ENCODE data around the gene ITPRIP.

The ITPRIP gene

DNA sequence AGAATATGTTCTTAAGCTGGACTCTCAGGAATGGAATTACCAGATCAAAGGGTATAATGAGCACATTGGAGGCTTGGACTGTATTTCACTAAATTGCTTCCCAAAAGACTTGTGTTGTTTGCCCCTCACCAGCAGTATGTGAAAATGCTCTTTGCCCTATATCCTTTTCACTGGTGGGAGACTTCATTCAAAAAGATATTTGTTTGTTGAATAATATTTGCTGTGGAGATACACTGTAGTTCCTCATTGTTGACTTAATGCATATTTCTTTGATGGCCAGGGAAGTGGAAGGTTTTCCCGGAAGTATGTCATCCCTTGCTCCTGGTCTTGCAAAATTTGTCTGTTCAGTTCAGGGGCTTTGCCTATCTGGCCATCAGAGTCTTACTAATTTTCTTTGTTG, 49.9 kb downstream of the ITPRIP start:
- TF ChIP-seq TAF1 (IDR thresholded peaks at IDR 0.05; ENCODE audit: borderline replicate concordance, low read depth, low read length): no peak
- TF ChIP-seq POLR2A (IDR thresholded peaks at IDR 0.05; ENCODE audit: low read depth, low read length): no peak
- TF ChIP-seq POLR2AphosphoS5 (IDR thresholded peaks at IDR 0.05; ENCODE audit: low read depth, low read length): no peak
- FAIRE-seq: no peak
- no peak for DNase-seq (ENCODE audit: insufficient read length)

DNA sequence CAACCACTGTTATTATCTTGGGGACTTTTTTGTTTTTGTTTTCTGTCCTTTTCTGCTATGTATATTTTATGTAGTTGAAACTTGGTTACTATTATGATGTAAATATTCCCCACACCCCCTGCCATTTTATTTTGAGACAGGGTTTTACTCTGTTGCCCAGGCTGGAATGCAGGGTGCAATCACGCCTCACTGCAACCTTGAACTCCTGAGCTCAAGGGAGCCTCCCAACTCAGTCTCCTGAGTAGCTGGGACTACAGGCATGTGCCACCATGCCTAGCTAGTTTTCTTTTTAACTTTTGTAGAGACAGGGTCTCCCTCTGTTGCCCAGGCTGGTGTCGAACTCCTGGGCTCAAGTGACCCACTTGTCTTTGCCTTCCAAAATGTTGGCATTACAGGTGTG, 51.3 kb downstream of the ITPRIP start:
- TF ChIP-seq POLR2AphosphoS5 (IDR thresholded peaks at IDR 0.05; ENCODE audit: low read depth, low read length): no peak
- TF ChIP-seq TAF1 (IDR thresholded peaks at IDR 0.05; ENCODE audit: borderline replicate concordance, low read depth, low read length): no peak
- TF ChIP-seq POLR2A (IDR thresholded peaks at IDR 0.05; ENCODE audit: low read depth, low read length): no peak
- FAIRE-seq: no peak
- DNase-seq (ENCODE audit: insufficient read length): no peak

DNA sequence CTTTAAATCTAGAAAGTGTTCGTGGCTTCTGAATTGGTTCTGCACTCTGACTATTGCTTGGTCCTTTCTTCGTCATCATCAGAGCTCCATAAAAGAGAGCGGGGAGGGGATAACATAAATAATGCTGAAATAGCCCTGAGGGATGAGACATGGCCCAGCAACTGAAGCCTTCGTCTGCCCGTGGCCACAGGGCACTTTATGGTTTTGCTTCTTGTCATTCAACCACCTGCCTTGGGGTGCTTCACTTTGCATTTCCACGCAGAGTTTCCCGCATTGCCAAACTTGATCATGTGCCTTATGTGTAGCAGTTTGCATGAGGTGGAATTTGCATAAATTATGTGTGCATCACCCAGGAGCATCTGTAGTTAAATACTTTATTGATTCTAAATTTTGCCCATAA, 53.4 kb downstream of the ITPRIP start:
- DNase-seq (ENCODE audit: insufficient read length) (no peak), FAIRE-seq (no peak)
- no peak for TF ChIP-seq POLR2A (IDR thresholded peaks at IDR 0.05; ENCODE audit: low read depth, low read length)
- no peak for TF ChIP-seq TAF1 (IDR thresholded peaks at IDR 0.05; ENCODE audit: borderline replicate concordance, low read depth, low read length)
- no peak for TF ChIP-seq POLR2AphosphoS5 (IDR thresholded peaks at IDR 0.05; ENCODE audit: low read depth, low read length)

GRCh38 chr10:104281694-104282093, 56.6 kb downstream of the ITPRIP start:
- TF ChIP-seq TAF1 (IDR thresholded peaks at IDR 0.05; ENCODE audit: borderline replicate concordance, low read depth, low read length) (no peak), POLR2AphosphoS5 (IDR thresholded peaks at IDR 0.05; ENCODE audit: low read depth, low read length) (no peak), POLR2A (IDR thresholded peaks at IDR 0.05; ENCODE audit: low read depth, low read length) (no peak)
- no peak for FAIRE-seq
- no peak for DNase-seq (ENCODE audit: insufficient read length)

- FAIRE-seq (no peak), DNase-seq (ENCODE audit: insufficient read length) (no peak)
- TF ChIP-seq POLR2A (IDR thresholded peaks at IDR 0.05; ENCODE audit: low read depth, low read length) (no peak), TAF1 (IDR thresholded peaks at IDR 0.05; ENCODE audit: borderline replicate concordance, low read depth, low read length) (no peak), POLR2AphosphoS5 (IDR thresholded peaks at IDR 0.05; ENCODE audit: low read depth, low read length) (no peak)
Measured at GRCh38 chr10:104279550-104280259, 58.6 kb downstream of the ITPRIP start.

GRCh38 chr10:104277785-104278184, 60.5 kb downstream of the ITPRIP start:
- FAIRE-seq (no peak), DNase-seq (ENCODE audit: insufficient read length) (no peak)
- TF ChIP-seq TAF1 (IDR thresholded peaks at IDR 0.05; ENCODE audit: borderline replicate concordance, low read depth, low read length): no peak
- TF ChIP-seq POLR2AphosphoS5 (IDR thresholded peaks at IDR 0.05; ENCODE audit: low read depth, low read length): no peak
- no peak for TF ChIP-seq POLR2A (IDR thresholded peaks at IDR 0.05; ENCODE audit: low read depth, low read length)

DNA sequence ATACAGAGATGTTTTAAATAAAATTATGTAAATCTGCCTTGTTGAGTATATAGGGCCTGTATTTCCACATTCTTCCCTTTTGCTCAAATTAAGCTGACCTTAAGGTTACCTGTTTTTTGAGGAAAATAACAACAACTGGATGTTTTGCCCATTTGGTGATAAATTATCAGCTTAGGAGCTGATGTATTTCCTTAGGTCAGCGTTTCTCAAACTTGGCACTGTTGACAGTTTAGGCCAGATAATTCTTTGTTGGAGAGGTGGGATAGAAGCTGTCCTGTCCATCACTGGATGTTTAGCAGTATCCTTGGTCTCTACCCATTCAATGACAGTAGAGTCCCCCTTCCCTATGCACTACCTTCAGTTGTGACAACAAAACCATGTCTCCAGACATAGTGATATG, 62.1 kb downstream of the ITPRIP start:
- FAIRE-seq (no peak), DNase-seq (ENCODE audit: insufficient read length) (no peak)
- TF ChIP-seq POLR2A (IDR thresholded peaks at IDR 0.05; ENCODE audit: low read depth, low read length): no peak
- TF ChIP-seq POLR2AphosphoS5 (IDR thresholded peaks at IDR 0.05; ENCODE audit: low read depth, low read length): no peak
- no peak for TF ChIP-seq TAF1 (IDR thresholded peaks at IDR 0.05; ENCODE audit: borderline replicate concordance, low read depth, low read length)

- DNase-seq (ENCODE audit: insufficient read length): peak; percentile 55
- no peak for FAIRE-seq
- TF ChIP-seq POLR2AphosphoS5 (IDR thresholded peaks at IDR 0.05; ENCODE audit: low read depth, low read length): no peak
- no peak for TF ChIP-seq TAF1 (IDR thresholded peaks at IDR 0.05; ENCODE audit: borderline replicate concordance, low read depth, low read length)
- TF ChIP-seq POLR2A (IDR thresholded peaks at IDR 0.05; ENCODE audit: low read depth, low read length): no peak
Measured at GRCh38 chr10:104274762-104275721, 63.2 kb downstream of the ITPRIP start.

DNA sequence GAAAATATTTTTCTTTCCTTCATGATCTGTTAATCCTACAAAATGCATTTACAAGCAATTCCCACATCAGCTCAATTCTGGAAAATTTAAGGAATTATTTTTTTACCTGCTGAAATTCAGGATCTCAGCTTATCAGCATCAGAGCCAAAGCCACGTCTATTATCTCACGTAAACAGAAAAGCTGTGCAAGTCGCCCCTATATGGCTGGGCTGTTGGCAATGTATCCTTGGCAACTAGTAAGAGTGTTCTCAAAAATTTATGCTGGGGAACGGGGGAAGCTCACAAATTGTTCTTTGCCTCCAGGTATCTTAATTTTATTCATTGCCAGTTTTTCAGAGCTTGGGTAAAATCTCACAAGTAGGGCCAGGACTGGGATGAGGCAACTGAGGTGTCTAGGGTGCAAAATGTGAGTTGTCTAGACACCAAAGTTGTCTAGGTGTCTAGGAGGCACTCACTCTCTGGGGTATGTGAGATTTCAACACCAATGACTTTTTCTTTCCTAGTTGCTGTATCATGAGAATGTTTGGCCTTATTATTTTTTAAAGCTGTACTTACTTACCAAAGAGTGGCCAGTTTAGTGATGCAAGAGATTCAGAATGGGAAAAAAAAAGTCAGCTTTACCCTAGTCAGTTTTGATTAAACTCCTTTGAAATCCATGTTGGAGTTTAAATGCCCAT, 64.2 kb downstream of the ITPRIP start:
- FAIRE-seq (no peak), DNase-seq (ENCODE audit: insufficient read length) (no peak)
- TF ChIP-seq POLR2A (IDR thresholded peaks at IDR 0.05; ENCODE audit: low read depth, low read length) (no peak), POLR2AphosphoS5 (IDR thresholded peaks at IDR 0.05; ENCODE audit: low read depth, low read length) (no peak), TAF1 (IDR thresholded peaks at IDR 0.05; ENCODE audit: borderline replicate concordance, low read depth, low read length) (no peak)

GRCh38 chr10:104273286-104273685, 65.0 kb downstream of the ITPRIP start:
- no peak for FAIRE-seq
- no peak for DNase-seq (ENCODE audit: insufficient read length)
- no peak for TF ChIP-seq POLR2AphosphoS5 (IDR thresholded peaks at IDR 0.05; ENCODE audit: low read depth, low read length)
- TF ChIP-seq POLR2A (IDR thresholded peaks at IDR 0.05; ENCODE audit: low read depth, low read length): no peak
- TF ChIP-seq TAF1 (IDR thresholded peaks at IDR 0.05; ENCODE audit: borderline replicate concordance, low read depth, low read length): no peak
